MM.1S (cell line): ENCODE data around the gene PDGFRB.

Source experiments
- DNase-seq: peaks from one replicate; pipeline ENCODE4 v3.0.0-alpha.2; 2015
- H2AFZ ChIP-seq: fragments of 300-600 bp; sonication (generic); 2 replicates; pipeline ENCODE4 v1.6.0; 2016; ENCODE audit warnings: antibody characterized with exemption, low read length
- H3F3A ChIP-seq: fragments of 300-600 bp; sonication (generic); 2 replicates; pipeline ENCODE4 v1.6.1; 2016; ENCODE audit warnings: mild to moderate bottlenecking, antibody characterized with exemption, low read length, moderate library complexity, mixed read lengths; ENCODE audit not compliant: insufficient read depth
- H3K27ac ChIP-seq: fragments of 300-600 bp; sonication (generic); 2 replicates; pipeline ENCODE4 v1.5.1; 2016; ENCODE audit warnings: mild to moderate bottlenecking, low read length
- H3K27me3 ChIP-seq: fragments of 300-600 bp; sonication (generic); replicated peaks from 2 replicates; pipeline ENCODE4 v1.6.0; 2016; ENCODE audit warnings: low read length; ENCODE audit not compliant: insufficient read depth
- H3K36me3 ChIP-seq: fragments of 300-600 bp; sonication (generic); replicated peaks from 2 replicates; pipeline ENCODE4 v1.6.1; 2016; ENCODE audit warnings: mild to moderate bottlenecking, low read length, mixed read lengths; ENCODE audit not compliant: insufficient read depth
- H3K4me1 ChIP-seq: fragments of 300-600 bp; sonication (generic); 2 replicates; pipeline ENCODE4 v1.6.1; 2016; ENCODE audit warnings: low read length, mixed read lengths
- H3K4me2 ChIP-seq: fragments of 300-600 bp; sonication (generic); 2 replicates; pipeline ENCODE4 v1.6.0; 2016; ENCODE audit warnings: low read depth, low read length
- H3K4me3 ChIP-seq: fragments of 300-600 bp; sonication (generic); 2 replicates; pipeline ENCODE4 v1.5.1; 2016; ENCODE audit warnings: low read length, mixed read lengths
- H3K79me2 ChIP-seq: fragments of 300-600 bp; sonication (generic); 2 replicates; pipeline ENCODE4 v1.6.1; 2016; ENCODE audit warnings: mixed run types, low read length, mixed read lengths
- H3K9ac ChIP-seq: fragments of 300-600 bp; sonication (generic); 2 replicates; pipeline ENCODE4 v1.6.1; 2016; ENCODE audit warnings: low read length, mixed read lengths
- H3K9me2 ChIP-seq: fragments of 300-600 bp; sonication (generic); replicated peaks from 2 replicates; pipeline ENCODE4 v1.6.1; 2016; ENCODE audit warnings: mild to moderate bottlenecking, low read length, mixed read lengths; ENCODE audit not compliant: insufficient read depth
- H3K9me3 ChIP-seq: fragments of 300-600 bp; sonication (generic); replicated peaks from 2 replicates; pipeline ENCODE4 v1.6.1; 2016; ENCODE audit warnings: mild to moderate bottlenecking, low read length, mixed read lengths; ENCODE audit not compliant: insufficient read depth
- H4K20me1 ChIP-seq: fragments of 300-600 bp; sonication (generic); 2 replicates; pipeline ENCODE4 v1.6.1; 2016; ENCODE audit warnings: mild to moderate bottlenecking, low read length, moderate library complexity, mixed read lengths; ENCODE audit not compliant: insufficient read depth
- EZH2 ChIP-seq: fragments of 300-600 bp; sonication (generic); optimal IDR thresholded peaks from 2 replicates; pipeline ENCODE3; 2017; ENCODE audit warnings: low read depth, mild to moderate bottlenecking, antibody characterized with exemption, low read length, mixed read lengths
- EZH2phosphoT487 ChIP-seq: fragments of 300-600 bp; sonication (generic); IDR thresholded peaks from 2 replicates; pipeline ENCODE4 v1.6.1; 2018; ENCODE audit warnings: antibody characterized with exemption, low read length
- TF ChIP-seq, protein P1 (sequence below): fragments of 300-600 bp; sonication (generic); IDR thresholded peaks from 2 replicates; pipeline ENCODE4 v1.5.1; 2016; ENCODE audit warnings: antibody characterized with exemption, low read length, mixed read lengths

The PDGFRB gene

DNA sequence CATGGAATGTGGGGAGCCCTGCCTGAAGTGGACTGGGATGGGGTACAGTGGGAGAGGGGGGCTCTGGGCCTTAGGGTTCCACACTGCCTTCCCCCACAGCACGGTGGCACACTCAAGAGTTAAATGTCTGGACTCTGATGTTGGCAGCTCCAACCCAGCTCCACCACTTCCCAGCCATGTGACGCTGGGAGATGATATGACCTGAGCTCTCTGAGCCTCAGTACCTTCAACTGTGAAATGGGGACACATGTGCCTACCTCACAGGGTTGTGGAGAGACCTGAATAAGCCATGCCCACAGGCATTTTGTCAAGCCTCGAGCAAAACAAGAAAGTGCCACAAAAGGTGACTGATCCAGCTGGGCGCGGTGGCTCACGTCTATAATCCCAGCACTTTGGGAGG is 3.4 kb upstream of the PDGFRB start:
- H3K4me2 ChIP-seq: no peak overlapping the region
- no peak overlapping the region for H3K9ac ChIP-seq

DNA sequence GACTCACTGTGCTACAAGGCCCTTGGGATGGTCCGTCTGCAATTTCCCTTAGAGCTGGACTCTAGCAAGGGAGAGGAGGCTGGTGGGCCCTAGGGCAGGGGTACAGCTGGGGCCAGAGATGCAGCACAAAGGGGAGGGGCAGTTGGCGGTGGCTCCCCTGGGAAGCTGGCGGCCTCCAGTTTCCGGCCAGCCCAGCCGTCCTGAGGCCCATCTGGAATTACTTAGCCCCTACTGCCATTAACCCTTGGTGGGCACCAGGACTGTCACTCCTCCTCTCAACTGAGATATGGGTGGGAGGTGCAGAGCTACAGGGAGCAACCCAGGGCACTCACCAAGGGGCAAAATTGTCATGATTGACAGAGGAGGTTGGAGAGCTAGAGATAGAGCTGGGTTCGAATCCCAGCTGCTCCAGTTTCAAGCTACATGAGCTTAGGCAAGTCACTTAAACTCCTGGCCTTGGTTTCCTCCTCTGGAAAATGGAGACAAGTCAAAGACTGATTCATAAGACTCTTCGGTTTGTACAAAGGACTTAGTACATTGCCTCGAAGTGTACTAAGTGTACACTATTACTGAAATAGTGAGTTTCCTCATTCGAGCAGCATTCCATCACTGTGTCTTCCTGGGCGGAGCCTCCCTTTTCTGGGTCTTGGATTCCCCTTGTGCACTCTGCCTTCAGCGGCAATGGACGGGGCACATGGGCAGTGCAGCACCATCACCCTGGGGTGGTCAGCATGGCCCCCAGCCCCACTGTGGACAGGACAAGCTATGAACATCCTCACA is 2.7 kb upstream of the PDGFRB start:
- H3K9ac ChIP-seq: no peak overlapping the region

More for the DNA sequence above, 3.4 kb upstream of the PDGFRB start:
- no peaks in the 10 kb centered on the region for H4K20me1 ChIP-seq
- no peaks in the 10 kb centered on the region for H3K79me2 ChIP-seq
- H3K9me2 ChIP-seq: no peaks in the 10 kb centered on the region
- no peak overlapping the region for H2AFZ ChIP-seq
- no peaks in the 10 kb centered on the region for H3K27me3 ChIP-seq
- H3K4me3 ChIP-seq: no peak overlapping the region
- no peak for DNase-seq
- no peak overlapping the region for H3K27ac ChIP-seq
- H3K36me3 ChIP-seq: no peaks in the 10 kb centered on the region
- TF ChIP-seq, protein P1, sequence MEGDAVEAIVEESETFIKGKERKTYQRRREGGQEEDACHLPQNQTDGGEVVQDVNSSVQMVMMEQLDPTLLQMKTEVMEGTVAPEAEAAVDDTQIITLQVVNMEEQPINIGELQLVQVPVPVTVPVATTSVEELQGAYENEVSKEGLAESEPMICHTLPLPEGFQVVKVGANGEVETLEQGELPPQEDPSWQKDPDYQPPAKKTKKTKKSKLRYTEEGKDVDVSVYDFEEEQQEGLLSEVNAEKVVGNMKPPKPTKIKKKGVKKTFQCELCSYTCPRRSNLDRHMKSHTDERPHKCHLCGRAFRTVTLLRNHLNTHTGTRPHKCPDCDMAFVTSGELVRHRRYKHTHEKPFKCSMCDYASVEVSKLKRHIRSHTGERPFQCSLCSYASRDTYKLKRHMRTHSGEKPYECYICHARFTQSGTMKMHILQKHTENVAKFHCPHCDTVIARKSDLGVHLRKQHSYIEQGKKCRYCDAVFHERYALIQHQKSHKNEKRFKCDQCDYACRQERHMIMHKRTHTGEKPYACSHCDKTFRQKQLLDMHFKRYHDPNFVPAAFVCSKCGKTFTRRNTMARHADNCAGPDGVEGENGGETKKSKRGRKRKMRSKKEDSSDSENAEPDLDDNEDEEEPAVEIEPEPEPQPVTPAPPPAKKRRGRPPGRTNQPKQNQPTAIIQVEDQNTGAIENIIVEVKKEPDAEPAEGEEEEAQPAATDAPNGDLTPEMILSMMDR: no peak
- TF ChIP-seq EZH2 (no peak), EZH2phosphoT487 (no peak)
- H3K9me3 ChIP-seq: no peaks in the 10 kb centered on the region
- no peaks in the 10 kb centered on the region for H3F3A ChIP-seq
- no peaks in the 10 kb centered on the region for H3K4me1 ChIP-seq

GRCh38 chr5:150157168-150157567 is 1.5 kb upstream of the PDGFRB start:
- Histone ChIP-seq H3K27me3 (no peaks in the 10 kb centered on the region), H3K9me2 (no peaks in the 10 kb centered on the region), H3K4me2 (no peak overlapping the region), H3F3A (no peaks in the 10 kb centered on the region), H3K27ac (no peak overlapping the region), H4K20me1 (no peaks in the 10 kb centered on the region), H3K36me3 (no peaks in the 10 kb centered on the region), H2AFZ (no peak overlapping the region), H3K4me1 (no peaks in the 10 kb centered on the region), H3K9ac (no peak overlapping the region), H3K9me3 (no peaks in the 10 kb centered on the region), H3K4me3 (no peak overlapping the region), H3K79me2 (no peaks in the 10 kb centered on the region)
- no peak for DNase-seq
- TF ChIP-seq, protein P1: no peak
- TF ChIP-seq EZH2: no peak
- no peak for TF ChIP-seq EZH2phosphoT487

More for the DNA sequence above, 2.7 kb upstream of the PDGFRB start:
- Histone ChIP-seq H3K27ac (no peak overlapping the region), H3K9me3 (no peaks in the 10 kb centered on the region), H3K36me3 (no peaks in the 10 kb centered on the region), H2AFZ (no peak overlapping the region), H3K9me2 (no peaks in the 10 kb centered on the region), H3K4me3 (no peak overlapping the region), H3K4me1 (no peaks in the 10 kb centered on the region), H4K20me1 (no peaks in the 10 kb centered on the region), H3K27me3 (no peaks in the 10 kb centered on the region), H3K4me2 (no peak overlapping the region), H3F3A (no peaks in the 10 kb centered on the region), H3K79me2 (no peaks in the 10 kb centered on the region)
- DNase-seq: no peak
- TF ChIP-seq, protein P1: no peak
- TF ChIP-seq EZH2phosphoT487: no peak
- TF ChIP-seq EZH2: no peak
